WI38 (cell line): Measurements from ENCODE around the gene KIAA1614.
"Not testable (repeated sequence)": the region's sequence is repeated elsewhere in the genome, so short reads cannot be mapped to it uniquely, and the experiment has no call there.

Experiments used
- H3K4me3 ChIP-seq: 2 replicates; pipeline ENCODE4 v1.5.1; 2011; ENCODE audit warnings: low read depth, mild to moderate bottlenecking, control low read depth, low read length
- CTCF ChIP-seq: IDR thresholded peaks from 2 replicates; pipeline ENCODE4 v1.5.1; 2012; ENCODE audit warnings: low read depth, mild to moderate bottlenecking, control low read depth, low read length

Gene KIAA1614

GRCh38 chr1:180954801-180955165 lies 42.1 kb downstream of the KIAA1614 start:
- no peak for TF ChIP-seq CTCF
- H3K4me3 ChIP-seq, result no peak overlapping the region

- H3K4me3 ChIP-seq, result no peak overlapping the region
- no peak for TF ChIP-seq CTCF
These were observed 43.4 kb downstream of the KIAA1614 start for GRCh38 chr1:180956028-180956640.

DNA sequence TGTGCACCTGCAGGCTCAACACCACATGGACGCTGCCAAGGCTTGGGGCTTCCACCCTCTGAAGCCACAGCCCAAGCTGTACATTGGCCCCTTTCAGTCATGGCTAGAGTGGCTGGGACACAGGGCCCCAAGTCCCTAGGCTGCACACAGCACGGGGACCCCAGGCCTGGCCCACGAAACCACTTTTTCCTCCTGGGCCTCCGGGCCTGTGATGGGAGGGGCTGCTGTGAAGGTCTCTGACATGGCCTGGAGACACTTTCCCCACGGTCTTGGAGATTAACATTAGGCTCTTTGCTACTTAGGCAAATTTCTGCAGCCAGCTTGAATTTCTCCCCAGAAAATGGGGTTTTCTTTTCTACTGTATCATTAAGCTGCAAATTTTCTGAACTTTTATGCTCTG lies 46.9 kb downstream of the KIAA1614 start:
- H3K4me3 ChIP-seq, result not testable (repeated sequence)

DNA sequence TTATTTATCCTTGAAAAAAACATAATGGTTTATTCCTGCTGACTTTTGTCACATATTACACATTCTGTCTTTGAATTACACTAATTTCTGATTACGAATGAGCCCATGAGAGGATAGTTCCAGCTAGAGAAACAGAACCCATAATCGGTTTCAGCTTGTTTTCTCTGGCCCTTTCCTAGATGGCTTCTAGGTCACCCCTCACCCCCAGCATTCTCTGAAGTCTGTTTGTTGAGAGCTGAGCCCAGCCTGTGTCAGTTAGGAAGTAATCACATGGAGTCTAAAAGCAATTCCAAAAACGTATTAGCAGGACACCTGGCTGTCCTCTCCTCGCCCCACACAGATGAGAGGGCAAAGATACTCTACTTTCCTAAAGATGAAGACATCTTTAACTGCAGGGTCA lies 48.9 kb downstream of the KIAA1614 start:
- H3K4me3 ChIP-seq, result no peak overlapping the region
- TF ChIP-seq CTCF, result no peak

GRCh38 chr1:180962178-180962577 lies 49.5 kb downstream of the KIAA1614 start:
- TF ChIP-seq CTCF, result no peak
- no peak overlapping the region for H3K4me3 ChIP-seq

GRCh38 chr1:180964056-180964455 lies 51.4 kb downstream of the KIAA1614 start:
- H3K4me3 ChIP-seq, result no peak overlapping the region
- TF ChIP-seq CTCF, result no peak

DNA sequence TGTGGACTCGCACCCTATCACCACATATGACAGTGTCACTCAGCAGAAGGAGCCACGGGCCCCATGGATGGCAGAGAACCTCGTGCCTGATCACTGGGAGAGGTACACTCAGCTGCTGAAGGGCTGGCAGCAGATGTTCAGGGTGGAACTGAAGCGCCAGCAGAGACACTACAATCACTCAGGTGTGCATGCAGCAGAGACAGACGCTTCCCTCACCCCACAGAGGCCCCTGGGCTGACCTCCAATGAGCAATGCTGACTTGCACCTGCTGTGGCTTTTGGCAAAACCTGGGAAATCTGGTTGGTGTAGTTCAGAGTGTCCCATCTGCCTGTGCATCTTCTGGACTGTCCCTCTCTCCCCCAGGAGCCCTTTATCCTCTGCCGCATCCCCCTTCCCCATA lies 51.9 kb downstream of the KIAA1614 start:
- TF ChIP-seq CTCF, result no peak
- H3K4me3 ChIP-seq, result no peak overlapping the region

DNA sequence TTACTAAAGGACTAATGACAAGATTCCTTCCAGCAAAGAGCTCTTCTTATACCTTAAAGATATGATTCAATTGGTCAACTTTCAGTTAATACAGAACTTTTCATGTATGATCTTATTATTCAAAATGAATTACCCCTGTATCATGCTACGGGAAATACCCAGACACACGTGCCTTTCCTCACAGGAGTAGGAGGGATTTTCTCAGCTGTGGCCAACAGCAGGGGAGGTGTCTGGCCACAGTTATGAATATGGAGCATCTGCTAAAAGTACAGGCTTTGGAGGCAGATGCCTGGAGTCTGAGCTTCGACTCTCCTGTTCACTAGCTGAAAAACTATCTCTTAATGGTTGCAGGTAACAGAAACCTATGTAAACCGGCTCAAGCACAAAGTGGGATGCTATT lies 53.6 kb downstream of the KIAA1614 start:
- no peak for TF ChIP-seq CTCF
- no peak overlapping the region for H3K4me3 ChIP-seq
